Spleen (tissue), 11 donors: Measurements from ENCODE around the gene TEX51. TPM values are rescaled to one million over a fixed set of nuclear protein-coding genes. Genes with fewer than 3 reads are reported as not detected.

Source experiments
- DNase-seq: peaks from one replicate; pipeline ENCODE4 v3.0.0-alpha.2; 2020
- H3K27ac ChIP-seq, 8 donors: fragments of 200-600 bp; sonication (generic) in 7 of 8; 1 replicate in 4 of 8; 2 replicates in 4 of 8; pipeline versions ENCODE4 v1.5.0 to v1.8.0; 2016 to 2021; ENCODE audit warnings: inconsistent platforms in 4 of 8, mild to moderate bottlenecking in 4 of 8, moderate library complexity in 1 of 8
- H3K27me3 ChIP-seq, 7 donors: fragments of 200-600 bp; sonication (generic) in 6 of 7; replicated peaks in 1 of 7; 1 replicate in 4 of 7; 2 replicates in 3 of 7; pipeline versions ENCODE4 v1.5.0 to v1.8.0; 2016 to 2021; ENCODE audit warnings: inconsistent platforms in 3 of 7, mild to moderate bottlenecking in 1 of 7
- H3K36me3 ChIP-seq, 6 donors: fragments of 200-600 bp; sonication (generic) in 5 of 6; 1 replicate in 4 of 6; 2 replicates in 2 of 6; pipeline versions ENCODE4 v1.5.0 to v1.8.0; 2016 to 2021; ENCODE audit warnings: inconsistent platforms in 2 of 6
- H3K4me1 ChIP-seq, 6 donors: fragments of 200-600 bp; sonication (generic) in 5 of 6; 1 replicate in 3 of 6; 2 replicates in 3 of 6; pipeline versions ENCODE4 v1.5.0 to v1.8.0; 2016 to 2021; ENCODE audit warnings: inconsistent platforms in 3 of 6
- H3K4me3 ChIP-seq, 8 donors: fragments of 200-600 bp; sonication (generic) in 7 of 8; 1 replicate in 4 of 8; 2 replicates in 4 of 8; pipeline versions ENCODE4 v1.5.0 to v1.8.0; 2016 to 2021; ENCODE audit warnings: inconsistent platforms in 4 of 8, mild to moderate bottlenecking in 4 of 8, moderate library complexity in 2 of 8
- H3K9me3 ChIP-seq, 8 donors: fragments of 200-600 bp; sonication (generic) in 7 of 8; 1 replicate in 4 of 8; 2 replicates in 4 of 8; pipeline versions ENCODE4 v1.5.0 to v1.8.0; 2016 to 2021; ENCODE audit warnings: inconsistent platforms in 4 of 8
- POLR2A ChIP-seq, 3 donors: fragments of 450-650 bp; IDR thresholded peaks; one replicate each; pipeline ENCODE4 v1.5.1; 2017; ENCODE audit warnings: antibody characterized with exemption in 3 of 3, mild to moderate bottlenecking in 1 of 3
- POLR2AphosphoS5 ChIP-seq, 3 donors: sonication (generic); formaldehyde crosslinking; IDR thresholded peaks; one replicate each; pipeline ENCODE4 v1.5.1; 2017; ENCODE audit warnings: antibody characterized with exemption in 3 of 3
- WGBS, 5 donors: extraction: QIAGEN DNeasy Blood & Tissue Kit in 3 of 5; methylation state at CpG; one replicate each; pipeline versions ENCODE4 v1.1.5 to v1.1.7; 2013 to 2018; 5-methylcytosine and 5-hydroxymethylcytosine counted together
- intact Hi-C: fragments of 100-400 bp; cut with DNase I; formaldehyde crosslinking; loops from one replicate; pipeline ENCODE4 v1.15.0; 2023; ENCODE audit warnings: low total_unique reads
- polyA plus RNA-seq, 3 donors: library from polyadenylated mRNA; stranded (reverse); fragments of 200-250 nt; gene quantifications; one replicate each; pipeline ENCODE4 v1.2.1, GENCODE V29; 2013
- total RNA-seq, 7 donors: library from RNA; depleted of rRNA in 3 of 7; stranded (reverse); fragments of >200 nt in 3 of 7; fragmentation: NEBNext Ultra II Directional in 4 of 7; extraction: Animal tissue kit (Norgen Biotek cat#: 25700) in 4 of 7; gene quantifications; one replicate each; pipeline versions ENCODE4 v1.1.0 to v1.2.1, GENCODE V29; 2016 to 2021
- TF ChIP-seq, protein P1 (sequence below), 11 experiments: fragments of 200-600 bp in 7 of 11; fragments of 450-650 bp in 4 of 11; sonication (generic) in 4 of 11; IDR thresholded peaks in 8 of 11; conservative IDR thresholded peaks in 3 of 11; 1 replicate in 7 of 11; 2 replicates in 4 of 11; pipeline versions ENCODE4 v1.4.0 to v1.8.0; 2016 to 2021; ENCODE audit warnings: antibody characterized with exemption in 11 of 11, inconsistent platforms in 4 of 11, mild to moderate bottlenecking in 1 of 11
- donor health status: healthy with polysubstance abuse.
- donor health status: DM: no; HTN: no; CAD: no; lungs with moderate emphysema.
- donor health status: DM: no; HTN: no; CAD: no.
- donor health status: Bipolar disorder and iron deficiency.
- donor health status: healthy.
- donor health status: DM: no; HTN: no; CAD: no.
- donor health status: DM: yes; HTN: yes; CAD: no.

The TEX51 gene
- total and polyA plus RNA-seq, 10 donors: not detected

DNA sequence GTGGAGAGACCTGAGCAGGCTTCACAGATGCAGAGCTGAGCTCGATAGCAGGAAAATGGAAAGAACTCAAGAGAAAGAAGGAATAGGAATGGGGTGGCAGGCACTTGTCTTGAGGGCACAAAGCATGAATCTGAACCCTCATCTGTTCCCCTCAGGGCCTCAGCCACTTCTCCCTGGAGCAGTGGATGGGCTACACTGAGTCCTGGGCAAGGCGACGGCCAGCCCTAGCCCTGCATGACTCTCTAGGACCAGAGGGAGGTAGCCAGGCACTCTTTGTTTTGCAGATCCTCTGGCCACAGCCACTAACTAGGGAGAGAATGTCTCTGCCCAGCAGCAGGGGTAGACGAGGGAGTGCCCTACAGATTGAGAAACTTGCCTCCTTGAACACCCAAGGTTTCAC is 3.4 kb upstream of the TEX51 start:
- peak; percentile 41 for DNase-seq
- TF ChIP-seq POLR2AphosphoS5 (IDR thresholded peaks at IDR 0.05) (no peak), POLR2A (IDR thresholded peaks at IDR 0.05) (no peak)
- TF ChIP-seq, protein P1, sequence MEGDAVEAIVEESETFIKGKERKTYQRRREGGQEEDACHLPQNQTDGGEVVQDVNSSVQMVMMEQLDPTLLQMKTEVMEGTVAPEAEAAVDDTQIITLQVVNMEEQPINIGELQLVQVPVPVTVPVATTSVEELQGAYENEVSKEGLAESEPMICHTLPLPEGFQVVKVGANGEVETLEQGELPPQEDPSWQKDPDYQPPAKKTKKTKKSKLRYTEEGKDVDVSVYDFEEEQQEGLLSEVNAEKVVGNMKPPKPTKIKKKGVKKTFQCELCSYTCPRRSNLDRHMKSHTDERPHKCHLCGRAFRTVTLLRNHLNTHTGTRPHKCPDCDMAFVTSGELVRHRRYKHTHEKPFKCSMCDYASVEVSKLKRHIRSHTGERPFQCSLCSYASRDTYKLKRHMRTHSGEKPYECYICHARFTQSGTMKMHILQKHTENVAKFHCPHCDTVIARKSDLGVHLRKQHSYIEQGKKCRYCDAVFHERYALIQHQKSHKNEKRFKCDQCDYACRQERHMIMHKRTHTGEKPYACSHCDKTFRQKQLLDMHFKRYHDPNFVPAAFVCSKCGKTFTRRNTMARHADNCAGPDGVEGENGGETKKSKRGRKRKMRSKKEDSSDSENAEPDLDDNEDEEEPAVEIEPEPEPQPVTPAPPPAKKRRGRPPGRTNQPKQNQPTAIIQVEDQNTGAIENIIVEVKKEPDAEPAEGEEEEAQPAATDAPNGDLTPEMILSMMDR (IDR thresholded peaks at IDR 0.05 in 8 of 11, conservative IDR thresholded peaks at IDR 0.05 in 3 of 11): no peak
- H3K27ac ChIP-seq: no peak overlapping the region
- 50 to 78% (median 74%) methylated on average over 4 of the region's 4 CpGs for WGBS, 5 donors
- no peak overlapping the region for H3K4me3 ChIP-seq
- no peaks in the 10 kb centered on the region for H3K4me1 ChIP-seq
- no peaks in the 10 kb centered on the region for H3K27me3 ChIP-seq
- no peaks in the 10 kb centered on the region for H3K9me3 ChIP-seq
- H3K36me3 ChIP-seq: no peaks in the 10 kb centered on the region
- intact Hi-C loops: no loop called here

DNA sequence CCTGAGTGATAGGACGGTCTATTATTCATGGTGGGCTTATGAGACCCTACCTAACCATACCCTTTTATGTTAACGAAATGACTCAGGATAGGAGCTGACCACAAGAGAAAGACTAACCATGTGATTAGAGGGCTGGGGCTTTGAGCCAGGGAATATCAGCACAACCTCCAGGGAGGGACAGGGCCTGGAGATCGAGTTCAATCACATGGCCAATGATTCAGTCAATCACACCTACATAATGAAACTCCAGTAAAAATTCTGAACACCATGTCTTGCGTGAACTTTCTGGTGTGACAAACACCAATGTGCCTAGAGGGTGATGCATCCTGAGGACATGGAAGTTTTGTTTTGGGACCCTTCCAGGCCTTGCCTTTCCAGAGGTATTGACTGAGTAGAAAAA is 2.2 kb upstream of the TEX51 start:
- WGBS, 5 donors: 60 to 87% (median 76%) methylated on average over 4 of the region's 4 CpGs
- no peak overlapping the region for H3K4me3 ChIP-seq
- TF ChIP-seq POLR2AphosphoS5 (IDR thresholded peaks at IDR 0.05) (no peak), POLR2A (IDR thresholded peaks at IDR 0.05) (no peak)
- TF ChIP-seq, protein P1 (IDR thresholded peaks at IDR 0.05 in 8 of 11, conservative IDR thresholded peaks at IDR 0.05 in 3 of 11): no peak
- no peak overlapping the region for H3K27ac ChIP-seq
- H3K9me3 ChIP-seq: no peaks in the 10 kb centered on the region
- intact Hi-C loops: no loop called here
- H3K27me3 ChIP-seq: peaks cover 0 to 4% (median 0%) of the 10 kb centered on the region in 7 donors
- no peak for DNase-seq
- no peaks in the 10 kb centered on the region for H3K4me1 ChIP-seq
- no peaks in the 10 kb centered on the region for H3K36me3 ChIP-seq

DNA sequence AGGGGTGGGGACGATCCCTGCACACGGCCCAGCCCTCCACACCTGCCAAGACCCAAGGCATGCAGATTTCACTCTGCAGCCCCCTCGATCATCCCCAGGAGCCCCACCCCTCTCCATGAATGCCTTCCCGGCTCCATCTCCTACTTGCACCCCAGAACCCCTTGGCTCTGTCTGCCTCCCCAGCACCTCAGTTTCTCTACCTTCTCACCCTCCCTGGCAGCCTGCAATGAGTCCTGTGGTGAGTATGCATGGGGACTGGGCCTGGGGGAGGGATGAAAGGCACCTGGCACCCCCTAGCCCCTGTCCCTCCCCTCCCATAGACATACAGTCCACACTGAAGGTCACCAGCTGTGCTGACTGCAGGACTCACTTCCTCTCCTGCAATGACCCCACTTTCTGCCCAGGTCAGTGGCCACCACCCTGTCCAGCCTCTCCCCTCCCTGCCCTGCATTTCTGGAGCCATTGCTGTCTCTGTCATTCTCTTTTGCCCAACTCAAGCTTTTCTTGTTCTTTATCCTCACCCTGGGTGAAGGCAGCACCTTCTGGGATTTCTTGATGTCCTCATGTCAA is 1.0 kb downstream of the TEX51 start:
- H3K4me1 ChIP-seq: no peaks in the 10 kb centered on the region
- intact Hi-C loops: no loop called here
- no peaks in the 10 kb centered on the region for H3K36me3 ChIP-seq
- DNase-seq: no peak
- no peak for TF ChIP-seq POLR2AphosphoS5 (IDR thresholded peaks at IDR 0.05)
- TF ChIP-seq, protein P1 (IDR thresholded peaks at IDR 0.05 in 8 of 11, conservative IDR thresholded peaks at IDR 0.05 in 3 of 11): no peak
- no peak for TF ChIP-seq POLR2A (IDR thresholded peaks at IDR 0.05)
- WGBS, 5 donors: 84 to 91% (median 88%) methylated on average over 4 of the region's 4 CpGs
- H3K27me3 ChIP-seq: peaks cover 0 to 16% (median 0%) of the 10 kb centered on the region in 7 donors
- no peak overlapping the region for H3K27ac ChIP-seq
- peaks cover 0 to 21% (median 10%) of the 10 kb centered on the region in 8 donors for H3K9me3 ChIP-seq
- H3K4me3 ChIP-seq: no peak overlapping the region

DNA sequence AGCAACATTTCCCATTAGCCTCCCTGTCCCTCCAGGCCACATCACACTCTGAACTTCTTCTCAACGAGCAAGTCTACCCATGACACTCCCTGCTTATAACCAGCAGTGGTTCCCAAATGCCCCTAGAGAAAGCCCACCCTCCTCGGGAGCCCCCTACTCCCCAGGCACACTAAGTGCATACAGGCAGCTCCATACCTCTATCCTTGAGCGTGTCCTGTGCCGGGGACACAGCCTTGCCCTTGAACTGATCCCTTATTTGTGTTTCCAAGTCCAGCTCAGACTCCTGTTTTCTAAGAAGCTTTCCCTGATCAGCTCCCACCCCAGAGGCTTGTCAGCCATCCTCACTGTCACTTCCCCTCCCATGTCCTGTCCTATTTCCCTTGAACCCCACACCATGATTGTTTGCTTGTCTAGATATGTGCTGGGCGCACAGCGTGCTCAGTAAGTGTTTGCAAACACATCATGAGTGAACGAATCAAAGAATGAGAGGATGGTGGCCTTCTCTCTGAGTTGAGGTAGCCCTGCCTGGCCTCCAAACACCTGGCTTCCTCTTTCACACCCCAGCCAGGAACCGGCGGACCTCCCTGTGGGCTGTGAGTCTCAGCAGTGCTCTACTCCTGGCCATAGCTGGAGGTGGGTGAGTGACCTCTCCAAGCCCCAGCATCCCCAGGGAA is 2.1 kb downstream of the TEX51 start:
- H3K36me3 ChIP-seq: no peaks in the 10 kb centered on the region
- TF ChIP-seq, protein P1 (IDR thresholded peaks at IDR 0.05 in 8 of 11, conservative IDR thresholded peaks at IDR 0.05 in 3 of 11): no peak
- TF ChIP-seq POLR2AphosphoS5 (IDR thresholded peaks at IDR 0.05) (no peak), POLR2A (IDR thresholded peaks at IDR 0.05) (no peak)
- peak; percentile 40 for DNase-seq
- WGBS, 5 donors: 79 to 90% (median 82%) methylated on average over 8 to 9 of the region's 9 CpGs
- H3K4me3 ChIP-seq: no peak overlapping the region
- no peak overlapping the region for H3K27ac ChIP-seq
- intact Hi-C loops: no loop called here
- H3K9me3 ChIP-seq: peaks cover 0 to 28% (median 11%) of the 10 kb centered on the region in 8 donors
- no peaks in the 10 kb centered on the region for H3K4me1 ChIP-seq
- peaks cover 0 to 21% (median 0%) of the 10 kb centered on the region in 7 donors for H3K27me3 ChIP-seq
